Measurements from ENCODE around the gene IFI6. TPM values are rescaled to one million over a fixed set of nuclear protein-coding genes. Genes with fewer than 3 reads are reported as not detected.
A peak's percentile ranks its signal among the peaks of the same experiment; 100 is the strongest.

The IFI6 gene
- total and polyA plus RNA-seq, 2 experiments from 2014 or later, result 31.9 to 50.2 TPM

GRCh38 chr1:27650539-27651175 is 21.3 kb downstream of the IFI6 start:
- peak overlapping the region; percentile 60 for H3K27ac ChIP-seq
- H3K9me2 ChIP-seq (ENCODE audit: insufficient read depth), result no peaks in the 10 kb centered on the region

GRCh38 chr1:27650171-27650538 is 21.8 kb downstream of the IFI6 start:
- peak overlapping the region; percentile 60 for H3K27ac ChIP-seq

More at GRCh38 chr1:27650539-27651175, 21.3 kb downstream of the IFI6 start:
- H3K27me3 ChIP-seq (replicated peaks; ENCODE audit: insufficient read depth), result no peaks in the 10 kb centered on the region
- no peaks in the 10 kb centered on the region for H3K79me2 ChIP-seq (ENCODE audit: insufficient read depth)
- H3K4me3 ChIP-seq, result no peak overlapping the region
- TF ChIP-seq EZH2 (IDR thresholded peaks at IDR 0.05; ENCODE audit: insufficient read depth, poor library complexity, severe bottlenecking) (no peak), EZH2phosphoT487 (IDR thresholded peaks at IDR 0.05; ENCODE audit: insufficient read depth, low read depth) (no peak)
- peaks cover 15% of the 10 kb centered on the region for H3F3A ChIP-seq (ENCODE audit: insufficient read depth)
- DNase-seq, result peak; percentile 69
- H3K9ac ChIP-seq, result peak overlapping the region; percentile 22
- peaks cover 23% of the 10 kb centered on the region for H3K4me1 ChIP-seq (ENCODE audit: insufficient read depth)
- in situ Hi-C loops (cut with MboI), result no loop called here
- H4K20me1 ChIP-seq (ENCODE audit: insufficient read depth), result no peaks in the 10 kb centered on the region
- no peaks in the 10 kb centered on the region for H3K9me3 ChIP-seq (ENCODE audit: low read depth)
- peak overlapping the region; percentile 84 for H2AFZ ChIP-seq
- WGBS, 2 experiments (ENCODE audit: low coverage in 1 of 2, low lambda C conversion rate in 2 of 2, missing lambda C conversion rate in 2 of 2), result 12% methylated on average over 7 of the region's 7 CpGs
- H3K36me3 ChIP-seq (ENCODE audit: low read depth), result no peaks in the 10 kb centered on the region
- peak overlapping the region; percentile 13 for H3K4me2 ChIP-seq (ENCODE audit: unreplicated experiment)

GRCh38 chr1:27649306-27649635 is 22.7 kb downstream of the IFI6 start:
- Histone ChIP-seq H2AFZ (no peak overlapping the region), H3K9ac (no peak overlapping the region), H3K4me1 (ENCODE audit: insufficient read depth) (peaks cover 18% of the 10 kb centered on the region), H3K27ac (no peak overlapping the region), H3K4me3 (no peak overlapping the region), H3K79me2 (ENCODE audit: insufficient read depth) (no peaks in the 10 kb centered on the region), H3K27me3 (replicated peaks; ENCODE audit: insufficient read depth) (no peaks in the 10 kb centered on the region), H3F3A (ENCODE audit: insufficient read depth) (peaks cover 11% of the 10 kb centered on the region), H3K9me2 (ENCODE audit: insufficient read depth) (no peaks in the 10 kb centered on the region), H3K9me3 (ENCODE audit: low read depth) (no peaks in the 10 kb centered on the region), H4K20me1 (ENCODE audit: insufficient read depth) (no peaks in the 10 kb centered on the region), H3K4me2 (ENCODE audit: unreplicated experiment) (no peak overlapping the region), H3K36me3 (ENCODE audit: low read depth) (no peaks in the 10 kb centered on the region)
- in situ Hi-C loops (cut with MboI), result no loop called here
- 94 to 98% methylated on average over 11 of the region's 11 CpGs for WGBS, 2 experiments (ENCODE audit: low coverage in 1 of 2, low lambda C conversion rate in 2 of 2, missing lambda C conversion rate in 2 of 2)
- no peak for DNase-seq
- TF ChIP-seq EZH2 (IDR thresholded peaks at IDR 0.05; ENCODE audit: insufficient read depth, poor library complexity, severe bottlenecking) (no peak), EZH2phosphoT487 (IDR thresholded peaks at IDR 0.05; ENCODE audit: insufficient read depth, low read depth) (no peak)

More at GRCh38 chr1:27650171-27650538, 21.8 kb downstream of the IFI6 start:
- H3K36me3 ChIP-seq (ENCODE audit: low read depth), result no peaks in the 10 kb centered on the region
- peak; percentile 43 for DNase-seq
- H3K9ac ChIP-seq, result peak overlapping the region; percentile 22
- TF ChIP-seq EZH2 (IDR thresholded peaks at IDR 0.05; ENCODE audit: insufficient read depth, poor library complexity, severe bottlenecking) (no peak), EZH2phosphoT487 (IDR thresholded peaks at IDR 0.05; ENCODE audit: insufficient read depth, low read depth) (no peak)
- no peaks in the 10 kb centered on the region for H3K79me2 ChIP-seq (ENCODE audit: insufficient read depth)
- H3K4me3 ChIP-seq, result no peak overlapping the region
- H3K4me1 ChIP-seq (ENCODE audit: insufficient read depth), result peaks cover 18% of the 10 kb centered on the region
- peak overlapping the region; percentile 13 for H3K4me2 ChIP-seq (ENCODE audit: unreplicated experiment)
- no peaks in the 10 kb centered on the region for H3K9me3 ChIP-seq (ENCODE audit: low read depth)
- 6 to 8% methylated on average over 1 of the region's 1 CpG for WGBS, 2 experiments (ENCODE audit: low coverage in 1 of 2, low lambda C conversion rate in 2 of 2, missing lambda C conversion rate in 2 of 2)
- no peaks in the 10 kb centered on the region for H3K9me2 ChIP-seq (ENCODE audit: insufficient read depth)
- in situ Hi-C loops (cut with MboI), result no loop called here
- no peaks in the 10 kb centered on the region for H4K20me1 ChIP-seq (ENCODE audit: insufficient read depth)
- H3F3A ChIP-seq (ENCODE audit: insufficient read depth), result peaks cover 11% of the 10 kb centered on the region
- peak overlapping the region; percentile 84 for H2AFZ ChIP-seq
- no peaks in the 10 kb centered on the region for H3K27me3 ChIP-seq (replicated peaks; ENCODE audit: insufficient read depth)

GRCh38 chr1:27648602-27649305 is 23.2 kb downstream of the IFI6 start:
- TF ChIP-seq EZH2 (IDR thresholded peaks at IDR 0.05; ENCODE audit: insufficient read depth, poor library complexity, severe bottlenecking) (no peak), EZH2phosphoT487 (IDR thresholded peaks at IDR 0.05; ENCODE audit: insufficient read depth, low read depth) (no peak)
- in situ Hi-C loops (cut with MboI), result no loop called here
- H3F3A ChIP-seq (ENCODE audit: insufficient read depth), result peaks cover 11% of the 10 kb centered on the region
- no peaks in the 10 kb centered on the region for H3K79me2 ChIP-seq (ENCODE audit: insufficient read depth)
- H4K20me1 ChIP-seq (ENCODE audit: insufficient read depth), result no peaks in the 10 kb centered on the region
- no peaks in the 10 kb centered on the region for H3K9me3 ChIP-seq (ENCODE audit: low read depth)
- H3K27ac ChIP-seq, result no peak overlapping the region
- no peaks in the 10 kb centered on the region for H3K9me2 ChIP-seq (ENCODE audit: insufficient read depth)
- H3K9ac ChIP-seq, result no peak overlapping the region
- H3K4me2 ChIP-seq (ENCODE audit: unreplicated experiment), result no peak overlapping the region
- H3K36me3 ChIP-seq (ENCODE audit: low read depth), result no peaks in the 10 kb centered on the region
- H2AFZ ChIP-seq, result no peak overlapping the region
- peaks cover 18% of the 10 kb centered on the region for H3K4me1 ChIP-seq (ENCODE audit: insufficient read depth)
- H3K27me3 ChIP-seq (replicated peaks; ENCODE audit: insufficient read depth), result no peaks in the 10 kb centered on the region
- 75 to 76% methylated on average over 6 of the region's 6 CpGs for WGBS, 2 experiments (ENCODE audit: low coverage in 1 of 2, low lambda C conversion rate in 2 of 2, missing lambda C conversion rate in 2 of 2)
- peak; percentile 56 for DNase-seq
- no peak overlapping the region for H3K4me3 ChIP-seq
